ENCODE measurements around the gene DPPA4. TPM values are rescaled to one million over a fixed set of nuclear protein-coding genes. Genes with fewer than 3 reads are reported as not detected.

Gene DPPA4, protein sequence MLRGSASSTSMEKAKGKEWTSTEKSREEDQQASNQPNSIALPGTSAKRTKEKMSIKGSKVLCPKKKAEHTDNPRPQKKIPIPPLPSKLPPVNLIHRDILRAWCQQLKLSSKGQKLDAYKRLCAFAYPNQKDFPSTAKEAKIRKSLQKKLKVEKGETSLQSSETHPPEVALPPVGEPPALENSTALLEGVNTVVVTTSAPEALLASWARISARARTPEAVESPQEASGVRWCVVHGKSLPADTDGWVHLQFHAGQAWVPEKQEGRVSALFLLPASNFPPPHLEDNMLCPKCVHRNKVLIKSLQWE
- total RNA-seq, result not detected in 2 replicates

DNA sequence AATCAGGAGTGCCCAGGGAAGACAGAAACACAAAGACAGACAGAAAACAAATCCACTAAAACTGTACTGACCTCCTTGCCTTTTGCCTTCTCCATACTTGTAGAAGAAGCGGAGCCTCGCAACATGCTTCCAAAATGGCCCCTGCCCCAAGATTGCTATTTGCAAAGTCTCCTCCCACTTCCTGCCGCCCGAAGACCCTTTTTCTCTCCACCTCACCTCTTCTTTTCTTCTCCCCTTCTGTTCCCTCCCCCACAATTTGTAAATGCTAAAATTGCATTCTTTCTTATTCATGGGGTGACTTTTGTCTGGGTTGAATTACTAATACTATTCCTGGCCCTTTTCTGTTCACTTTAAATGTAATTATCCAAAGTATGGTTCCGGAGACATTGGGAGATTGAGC, at the start of gene DPPA4:
TSS of gene DPPA4 (minus strand) at position 154 of the 400 bp plus-strand sequence. CDS start at position 125, 29 bp downstream.
- peak within 1 kb of the TSS; percentile 83 for H3K4me2 ChIP-seq (ENCODE audit: insufficient read depth, low read length)
- no peaks in the 10 kb centered on the region for H3K27me3 ChIP-seq (ENCODE audit: insufficient read depth, low read length)
- no peaks in the 10 kb centered on the region for H3K36me3 ChIP-seq (ENCODE audit: insufficient read depth, low read length)
- no peaks in the 10 kb centered on the region for H4K20me1 ChIP-seq (ENCODE audit: insufficient read depth, low read length)
- H3K79me2 ChIP-seq (ENCODE audit: insufficient read depth, low read length), result no peaks in the 10 kb centered on the region
- H2AFZ ChIP-seq (ENCODE audit: low read length), result peak within 1 kb of the TSS; percentile 88
- H3K9me3 ChIP-seq (ENCODE audit: low read depth, low read length), result no peaks in the 10 kb centered on the region
- TF ChIP-seq, protein P1, sequence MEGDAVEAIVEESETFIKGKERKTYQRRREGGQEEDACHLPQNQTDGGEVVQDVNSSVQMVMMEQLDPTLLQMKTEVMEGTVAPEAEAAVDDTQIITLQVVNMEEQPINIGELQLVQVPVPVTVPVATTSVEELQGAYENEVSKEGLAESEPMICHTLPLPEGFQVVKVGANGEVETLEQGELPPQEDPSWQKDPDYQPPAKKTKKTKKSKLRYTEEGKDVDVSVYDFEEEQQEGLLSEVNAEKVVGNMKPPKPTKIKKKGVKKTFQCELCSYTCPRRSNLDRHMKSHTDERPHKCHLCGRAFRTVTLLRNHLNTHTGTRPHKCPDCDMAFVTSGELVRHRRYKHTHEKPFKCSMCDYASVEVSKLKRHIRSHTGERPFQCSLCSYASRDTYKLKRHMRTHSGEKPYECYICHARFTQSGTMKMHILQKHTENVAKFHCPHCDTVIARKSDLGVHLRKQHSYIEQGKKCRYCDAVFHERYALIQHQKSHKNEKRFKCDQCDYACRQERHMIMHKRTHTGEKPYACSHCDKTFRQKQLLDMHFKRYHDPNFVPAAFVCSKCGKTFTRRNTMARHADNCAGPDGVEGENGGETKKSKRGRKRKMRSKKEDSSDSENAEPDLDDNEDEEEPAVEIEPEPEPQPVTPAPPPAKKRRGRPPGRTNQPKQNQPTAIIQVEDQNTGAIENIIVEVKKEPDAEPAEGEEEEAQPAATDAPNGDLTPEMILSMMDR (IDR thresholded peaks at IDR 0.05; ENCODE audit: extremely low read depth, low read depth, low read length), result no peak
- H3K4me1 ChIP-seq (ENCODE audit: insufficient read depth, low read length), result no peaks in the 10 kb centered on the region
- peak within 1 kb of the TSS; percentile 69 for H3K4me3 ChIP-seq (ENCODE audit: insufficient read depth, low read length)
- DNase-seq (ENCODE audit: insufficient read length, low spot score, missing footprints), result no peak
- no peak within 1 kb of the TSS for H3K27ac ChIP-seq (ENCODE audit: low read depth, low read length)

DNA sequence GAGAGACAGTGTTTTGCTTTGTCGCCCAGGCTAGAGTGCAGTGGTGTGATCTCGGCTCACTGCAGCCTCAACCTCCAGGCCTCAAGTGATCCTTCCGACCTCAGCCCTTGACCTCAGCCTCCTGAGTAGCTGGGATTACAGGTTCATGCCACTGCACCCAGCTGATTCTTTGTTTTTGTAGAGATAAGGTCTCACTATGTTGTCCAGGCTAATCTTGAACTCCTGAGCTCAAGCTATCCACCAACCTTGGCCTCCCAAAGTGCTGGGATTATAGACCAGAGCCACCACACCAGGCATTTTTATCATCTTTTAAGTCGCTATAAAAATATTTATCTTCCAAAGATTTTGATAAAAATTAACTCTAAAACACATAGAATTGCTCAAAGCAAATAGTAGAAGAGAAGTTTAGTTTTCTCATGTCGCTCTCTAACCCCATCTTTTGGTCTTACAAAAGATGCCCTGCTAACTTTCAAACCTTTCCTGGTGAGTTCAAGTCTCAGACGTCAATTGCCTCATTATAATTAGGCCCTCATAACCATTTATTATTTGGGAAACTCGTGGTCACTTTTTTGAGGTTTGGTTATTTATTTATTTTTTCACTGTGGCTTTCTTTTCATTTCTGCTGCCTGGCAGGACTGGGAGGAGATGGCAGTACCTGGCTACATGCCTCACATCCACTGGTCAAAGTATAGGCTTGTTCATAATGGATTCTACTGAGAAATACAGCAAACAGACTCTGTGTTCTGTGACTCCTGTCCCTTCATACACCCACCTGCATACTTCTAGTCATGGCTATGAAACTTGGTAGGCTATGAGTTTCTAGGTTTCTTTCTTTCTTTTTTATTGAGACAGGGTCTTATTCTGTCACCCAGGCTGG, 48.3 kb upstream of the DPPA4 start:
- no peaks in the 10 kb centered on the region for H3K4me1 ChIP-seq (ENCODE audit: insufficient read depth, low read length)
- no peak overlapping the region for H3K4me3 ChIP-seq (ENCODE audit: insufficient read depth, low read length)
- H3K9me3 ChIP-seq (ENCODE audit: low read depth, low read length), result no peaks in the 10 kb centered on the region
- H2AFZ ChIP-seq (ENCODE audit: low read length), result no peak overlapping the region
- DNase-seq (ENCODE audit: insufficient read length, low spot score, missing footprints), result no peak
- no peak overlapping the region for H3K4me2 ChIP-seq (ENCODE audit: insufficient read depth, low read length)
- no peaks in the 10 kb centered on the region for H3K79me2 ChIP-seq (ENCODE audit: insufficient read depth, low read length)
- H3K36me3 ChIP-seq (ENCODE audit: insufficient read depth, low read length), result no peaks in the 10 kb centered on the region
- H4K20me1 ChIP-seq (ENCODE audit: insufficient read depth, low read length), result no peaks in the 10 kb centered on the region
- H3K27ac ChIP-seq (ENCODE audit: low read depth, low read length), result no peak overlapping the region
- TF ChIP-seq, protein P1 (IDR thresholded peaks at IDR 0.05; ENCODE audit: extremely low read depth, low read depth, low read length), result no peak
- H3K27me3 ChIP-seq (ENCODE audit: insufficient read depth, low read length), result no peaks in the 10 kb centered on the region

DNA sequence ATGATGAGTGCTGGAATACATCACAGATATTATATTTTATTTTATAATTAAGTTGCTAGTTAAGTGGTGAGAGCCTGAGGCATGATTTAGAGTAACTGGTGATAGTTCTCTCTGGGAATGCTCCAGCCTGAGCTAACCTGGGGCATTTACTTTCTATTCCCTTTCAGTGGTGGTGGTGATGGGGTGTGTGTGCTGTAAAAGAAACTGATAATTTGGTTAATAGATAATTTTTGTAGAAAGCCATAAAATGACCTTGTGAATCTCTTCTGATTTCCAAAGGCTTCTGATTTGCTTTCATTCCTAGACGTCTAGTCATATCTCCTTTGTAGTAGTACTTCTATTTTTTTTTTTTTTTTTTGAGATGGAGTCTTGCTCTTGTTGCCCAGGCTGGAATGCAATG, 46.8 kb upstream of the DPPA4 start:
- TF ChIP-seq, protein P1 (IDR thresholded peaks at IDR 0.05; ENCODE audit: extremely low read depth, low read depth, low read length), result no peak
- Histone ChIP-seq H3K36me3 (ENCODE audit: insufficient read depth, low read length) (no peaks in the 10 kb centered on the region), H3K4me2 (ENCODE audit: insufficient read depth, low read length) (no peak overlapping the region), H3K27ac (ENCODE audit: low read depth, low read length) (no peak overlapping the region), H4K20me1 (ENCODE audit: insufficient read depth, low read length) (no peaks in the 10 kb centered on the region), H3K4me3 (ENCODE audit: insufficient read depth, low read length) (no peak overlapping the region), H3K27me3 (ENCODE audit: insufficient read depth, low read length) (no peaks in the 10 kb centered on the region), H3K4me1 (ENCODE audit: insufficient read depth, low read length) (no peaks in the 10 kb centered on the region), H3K9me3 (ENCODE audit: low read depth, low read length) (no peaks in the 10 kb centered on the region), H3K79me2 (ENCODE audit: insufficient read depth, low read length) (no peaks in the 10 kb centered on the region), H2AFZ (ENCODE audit: low read length) (no peak overlapping the region)
- DNase-seq (ENCODE audit: insufficient read length, low spot score, missing footprints), result no peak

DNA sequence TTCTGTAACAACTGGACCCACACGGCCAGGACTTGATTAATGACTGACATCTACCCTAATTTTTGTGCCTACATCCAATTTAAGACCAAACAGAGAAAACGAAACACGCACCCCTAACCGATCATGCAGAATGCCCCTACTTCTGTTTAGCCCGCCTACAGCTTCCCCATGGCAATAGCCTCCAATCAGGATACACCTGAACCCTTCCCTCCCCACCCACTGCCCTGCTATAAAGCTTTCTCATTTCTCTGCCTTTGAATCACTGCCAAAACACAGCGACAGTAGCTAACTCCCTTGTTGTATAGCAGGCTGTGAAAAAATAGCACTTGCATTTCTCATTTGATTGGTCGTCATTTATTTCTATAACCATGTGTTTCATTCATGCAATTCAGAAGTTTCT, 45.2 kb upstream of the DPPA4 start:
- Histone ChIP-seq H3K9me3 (ENCODE audit: low read depth, low read length) (no peaks in the 10 kb centered on the region), H3K27me3 (ENCODE audit: insufficient read depth, low read length) (no peaks in the 10 kb centered on the region), H3K4me3 (ENCODE audit: insufficient read depth, low read length) (no peak overlapping the region), H3K79me2 (ENCODE audit: insufficient read depth, low read length) (no peaks in the 10 kb centered on the region), H3K4me2 (ENCODE audit: insufficient read depth, low read length) (no peak overlapping the region), H3K36me3 (ENCODE audit: insufficient read depth, low read length) (no peaks in the 10 kb centered on the region), H2AFZ (ENCODE audit: low read length) (no peak overlapping the region), H4K20me1 (ENCODE audit: insufficient read depth, low read length) (no peaks in the 10 kb centered on the region), H3K4me1 (ENCODE audit: insufficient read depth, low read length) (no peaks in the 10 kb centered on the region), H3K27ac (ENCODE audit: low read depth, low read length) (no peak overlapping the region)
- TF ChIP-seq, protein P1 (IDR thresholded peaks at IDR 0.05; ENCODE audit: extremely low read depth, low read depth, low read length), result no peak
- DNase-seq (ENCODE audit: insufficient read length, low spot score, missing footprints), result no peak
